Measurements from ENCODE around the gene GRPEL2.
"Not testable (repeated sequence)": the region's sequence is repeated elsewhere in the genome, so short reads cannot be mapped to it uniquely, and the experiment has no call there.

DNA sequence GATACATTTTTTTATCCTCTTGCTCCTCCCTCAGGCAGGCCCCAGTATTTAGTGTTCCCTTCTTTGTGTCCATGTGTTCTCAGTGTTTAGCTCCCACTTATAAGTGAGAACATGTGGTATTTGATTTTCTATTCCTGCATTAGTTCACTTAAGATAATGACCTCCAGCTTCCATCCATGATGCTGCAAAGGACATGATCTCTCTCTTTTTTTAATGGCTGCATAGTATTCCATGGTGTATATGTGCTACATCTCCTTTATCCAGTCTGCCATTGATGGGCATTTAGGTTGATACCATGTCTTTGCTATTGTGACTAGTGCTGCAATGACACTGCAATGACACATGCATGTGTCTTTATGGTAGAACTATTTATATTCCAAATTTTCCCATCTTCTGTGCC is 49.7 kb downstream of the GRPEL2 start:
- TF ChIP-seq, protein P1, sequence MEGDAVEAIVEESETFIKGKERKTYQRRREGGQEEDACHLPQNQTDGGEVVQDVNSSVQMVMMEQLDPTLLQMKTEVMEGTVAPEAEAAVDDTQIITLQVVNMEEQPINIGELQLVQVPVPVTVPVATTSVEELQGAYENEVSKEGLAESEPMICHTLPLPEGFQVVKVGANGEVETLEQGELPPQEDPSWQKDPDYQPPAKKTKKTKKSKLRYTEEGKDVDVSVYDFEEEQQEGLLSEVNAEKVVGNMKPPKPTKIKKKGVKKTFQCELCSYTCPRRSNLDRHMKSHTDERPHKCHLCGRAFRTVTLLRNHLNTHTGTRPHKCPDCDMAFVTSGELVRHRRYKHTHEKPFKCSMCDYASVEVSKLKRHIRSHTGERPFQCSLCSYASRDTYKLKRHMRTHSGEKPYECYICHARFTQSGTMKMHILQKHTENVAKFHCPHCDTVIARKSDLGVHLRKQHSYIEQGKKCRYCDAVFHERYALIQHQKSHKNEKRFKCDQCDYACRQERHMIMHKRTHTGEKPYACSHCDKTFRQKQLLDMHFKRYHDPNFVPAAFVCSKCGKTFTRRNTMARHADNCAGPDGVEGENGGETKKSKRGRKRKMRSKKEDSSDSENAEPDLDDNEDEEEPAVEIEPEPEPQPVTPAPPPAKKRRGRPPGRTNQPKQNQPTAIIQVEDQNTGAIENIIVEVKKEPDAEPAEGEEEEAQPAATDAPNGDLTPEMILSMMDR (conservative IDR thresholded peaks at IDR 0.05; ENCODE audit: low read depth in 2 of 2) = not testable (repeated sequence)
- not testable (repeated sequence) for TF ChIP-seq STAT1 (IDR thresholded peaks at IDR 0.05; ENCODE audit: unreplicated experiment); EZH2phosphoT487 (IDR thresholded peaks at IDR 0.05; ENCODE audit: unreplicated experiment); JUNB (IDR thresholded peaks at IDR 0.05; ENCODE audit: unreplicated experiment); EZH2 (IDR thresholded peaks at IDR 0.05; ENCODE audit: low read depth, unreplicated experiment); CREB1 (CRISPR knock-in tag; IDR thresholded peaks at IDR 0.05; ENCODE audit: low read depth); ZNF331 (CRISPR knock-in tag; IDR thresholded peaks at IDR 0.05; ENCODE audit: low read depth); POLR2AphosphoS5 (IDR thresholded peaks at IDR 0.05; ENCODE audit: low read depth); ETS1 (IDR thresholded peaks at IDR 0.05)
- TF ChIP-seq, protein P2, sequence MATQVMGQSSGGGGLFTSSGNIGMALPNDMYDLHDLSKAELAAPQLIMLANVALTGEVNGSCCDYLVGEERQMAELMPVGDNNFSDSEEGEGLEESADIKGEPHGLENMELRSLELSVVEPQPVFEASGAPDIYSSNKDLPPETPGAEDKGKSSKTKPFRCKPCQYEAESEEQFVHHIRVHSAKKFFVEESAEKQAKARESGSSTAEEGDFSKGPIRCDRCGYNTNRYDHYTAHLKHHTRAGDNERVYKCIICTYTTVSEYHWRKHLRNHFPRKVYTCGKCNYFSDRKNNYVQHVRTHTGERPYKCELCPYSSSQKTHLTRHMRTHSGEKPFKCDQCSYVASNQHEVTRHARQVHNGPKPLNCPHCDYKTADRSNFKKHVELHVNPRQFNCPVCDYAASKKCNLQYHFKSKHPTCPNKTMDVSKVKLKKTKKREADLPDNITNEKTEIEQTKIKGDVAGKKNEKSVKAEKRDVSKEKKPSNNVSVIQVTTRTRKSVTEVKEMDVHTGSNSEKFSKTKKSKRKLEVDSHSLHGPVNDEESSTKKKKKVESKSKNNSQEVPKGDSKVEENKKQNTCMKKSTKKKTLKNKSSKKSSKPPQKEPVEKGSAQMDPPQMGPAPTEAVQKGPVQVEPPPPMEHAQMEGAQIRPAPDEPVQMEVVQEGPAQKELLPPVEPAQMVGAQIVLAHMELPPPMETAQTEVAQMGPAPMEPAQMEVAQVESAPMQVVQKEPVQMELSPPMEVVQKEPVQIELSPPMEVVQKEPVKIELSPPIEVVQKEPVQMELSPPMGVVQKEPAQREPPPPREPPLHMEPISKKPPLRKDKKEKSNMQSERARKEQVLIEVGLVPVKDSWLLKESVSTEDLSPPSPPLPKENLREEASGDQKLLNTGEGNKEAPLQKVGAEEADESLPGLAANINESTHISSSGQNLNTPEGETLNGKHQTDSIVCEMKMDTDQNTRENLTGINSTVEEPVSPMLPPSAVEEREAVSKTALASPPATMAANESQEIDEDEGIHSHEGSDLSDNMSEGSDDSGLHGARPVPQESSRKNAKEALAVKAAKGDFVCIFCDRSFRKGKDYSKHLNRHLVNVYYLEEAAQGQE (IDR thresholded peaks at IDR 0.05; ENCODE audit: unreplicated experiment) = not testable (repeated sequence)
